ENCODE data around the gene REM1. TPM values are rescaled to one million over a fixed set of nuclear protein-coding genes. Genes with fewer than 3 reads are reported as not detected.
A peak's percentile ranks its signal among the peaks of the same experiment; 100 is the strongest.

REM1 gene
- total and polyA plus RNA-seq, 2 experiments from 2014 or later, result 0.28 TPM; not detected in 1

GRCh38 chr20:31484001-31484400 is 8.9 kb downstream of the REM1 start:
- Mint-ChIP-seq H3K36me3 (ENCODE audit: low read depth) (peaks cover 24% of the 10 kb centered on the region; the same call in 2 of the 3 replicates), H3K4me1 (peaks cover 5% of the 10 kb centered on the region), H3K9me3 (peaks cover 87% of the 10 kb centered on the region), H3K27ac (no peak overlapping the region), H3K27me3 (ENCODE audit: insufficient read depth, low read depth, poor library complexity) (peaks cover 22% of the 10 kb centered on the region), H3K4me3 (no peak overlapping the region)
- Histone ChIP-seq H3K79me2 (replicated peaks; ENCODE audit: insufficient read depth) (no peaks in the 10 kb centered on the region), H4K20me1 (replicated peaks; ENCODE audit: insufficient read depth) (0 out of 2 replicates have a peak, but pooled peaks cover 5% of the 10 kb centered on the region), H2AFZ (peak overlapping the region; percentile 94), H3K27ac (ENCODE audit: low read depth) (no peak overlapping the region), H3K36me3 (ENCODE audit: insufficient read depth) (no peaks in the 10 kb centered on the region), H3K4me2 (peak overlapping the region; percentile 79), H3K9me2 (ENCODE audit: insufficient read depth) (no peaks in the 10 kb centered on the region; the same call in 1 of the 2 replicates), H3K27me3 (ENCODE audit: insufficient read depth) (peaks cover 84% of the 10 kb centered on the region), H3F3A (replicated peaks; ENCODE audit: low read depth) (peaks cover 18% of the 10 kb centered on the region; the same call in 1 of the 2 replicates), H3K4me1 (ENCODE audit: insufficient read depth) (peaks cover 17% of the 10 kb centered on the region), H3K4me3 (peak overlapping the region; percentile 85)
- ATAC-seq (peak; percentile 52), DNase-seq (ENCODE audit: low spot score) (peak; percentile 96)
- TF ChIP-seq REST (IDR thresholded peaks at IDR 0.05; ENCODE audit: unreplicated experiment), result no peak
- TF ChIP-seq POLR2AphosphoS5 (IDR thresholded peaks at IDR 0.05; ENCODE audit: low read depth), result peak; percentile 68

GRCh38 chr20:31485450-31486339 is 10.6 kb downstream of the REM1 start:
- ATAC-seq (peak; percentile 70), DNase-seq (ENCODE audit: low spot score) (peak; percentile 80)
- Histone ChIP-seq H3K27me3 (ENCODE audit: insufficient read depth) (peaks cover 71% of the 10 kb centered on the region), H3K4me3 (peak overlapping the region; percentile 85), H3K9me2 (ENCODE audit: insufficient read depth) (no peaks in the 10 kb centered on the region; the same call in 1 of the 2 replicates), H4K20me1 (replicated peaks; ENCODE audit: insufficient read depth) (0 out of 2 replicates have a peak, but pooled peaks cover 5% of the 10 kb centered on the region), H3K79me2 (replicated peaks; ENCODE audit: insufficient read depth) (no peaks in the 10 kb centered on the region), H3K4me2 (peak overlapping the region; percentile 97), H3F3A (replicated peaks; ENCODE audit: low read depth) (peaks cover 18% of the 10 kb centered on the region; the same call in 1 of the 2 replicates), H3K4me1 (ENCODE audit: insufficient read depth) (peaks cover 17% of the 10 kb centered on the region), H3K27ac (ENCODE audit: low read depth) (no peak overlapping the region), H2AFZ (peak overlapping the region; percentile 100), H3K36me3 (ENCODE audit: insufficient read depth) (no peaks in the 10 kb centered on the region)
- Mint-ChIP-seq H3K4me3 (peak overlapping the region; percentile 66), H3K4me1 (peaks cover 5% of the 10 kb centered on the region), H3K36me3 (ENCODE audit: low read depth) (peaks cover 20% of the 10 kb centered on the region; the same call in 2 of the 3 replicates), H3K27me3 (ENCODE audit: insufficient read depth, low read depth, poor library complexity) (peaks cover 22% of the 10 kb centered on the region), H3K9me3 (peaks cover 85% of the 10 kb centered on the region), H3K27ac (no peak overlapping the region)
- TF ChIP-seq ETS1 (IDR thresholded peaks at IDR 0.05), result no peak
- no peak for TF ChIP-seq REST (IDR thresholded peaks at IDR 0.05; ENCODE audit: unreplicated experiment)

Measured in GM23338 (cell line).